GM12864 (cell line): Measurements from ENCODE around the gene CMYA5.

ENCODE experiments used
- DNase-seq: peaks from one replicate; pipeline ENCODE4 v3.0.0-alpha.2; 2011; ENCODE audit warnings: low read depth
- H3K4me3 ChIP-seq: 2 replicates; pipeline ENCODE4 v1.5.1; 2011; ENCODE audit warnings: mild to moderate bottlenecking, low read depth, low read length, control low read depth
- TF ChIP-seq, protein P1 (sequence below): IDR thresholded peaks from 2 replicates; pipeline ENCODE4 v1.5.1; 2011; ENCODE audit warnings: low read depth, mild to moderate bottlenecking, moderate library complexity, low read length, control low read depth, inconsistent platforms; ENCODE audit errors: missing control alignments

The CMYA5 gene

DNA sequence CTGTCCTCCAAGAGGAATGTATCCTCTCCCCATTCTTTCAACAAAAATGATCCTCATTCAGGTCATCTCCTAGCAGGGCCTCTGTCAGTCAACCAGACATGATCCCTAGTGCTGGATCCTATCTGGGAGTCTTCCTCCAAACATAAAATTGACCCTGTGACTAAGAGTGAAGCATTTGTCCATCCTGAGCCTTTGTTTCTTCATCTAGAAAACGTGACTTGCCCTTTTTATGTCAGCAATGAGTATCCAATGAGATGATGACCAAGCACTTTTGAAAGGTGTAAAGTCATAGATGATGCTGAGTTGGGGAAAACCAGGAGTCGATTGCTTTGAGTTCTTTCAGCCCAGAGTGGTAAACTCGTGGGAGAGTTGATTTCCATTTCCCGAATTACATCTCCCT is 143.3 kb downstream of the CMYA5 start:
- TF ChIP-seq, protein P1, sequence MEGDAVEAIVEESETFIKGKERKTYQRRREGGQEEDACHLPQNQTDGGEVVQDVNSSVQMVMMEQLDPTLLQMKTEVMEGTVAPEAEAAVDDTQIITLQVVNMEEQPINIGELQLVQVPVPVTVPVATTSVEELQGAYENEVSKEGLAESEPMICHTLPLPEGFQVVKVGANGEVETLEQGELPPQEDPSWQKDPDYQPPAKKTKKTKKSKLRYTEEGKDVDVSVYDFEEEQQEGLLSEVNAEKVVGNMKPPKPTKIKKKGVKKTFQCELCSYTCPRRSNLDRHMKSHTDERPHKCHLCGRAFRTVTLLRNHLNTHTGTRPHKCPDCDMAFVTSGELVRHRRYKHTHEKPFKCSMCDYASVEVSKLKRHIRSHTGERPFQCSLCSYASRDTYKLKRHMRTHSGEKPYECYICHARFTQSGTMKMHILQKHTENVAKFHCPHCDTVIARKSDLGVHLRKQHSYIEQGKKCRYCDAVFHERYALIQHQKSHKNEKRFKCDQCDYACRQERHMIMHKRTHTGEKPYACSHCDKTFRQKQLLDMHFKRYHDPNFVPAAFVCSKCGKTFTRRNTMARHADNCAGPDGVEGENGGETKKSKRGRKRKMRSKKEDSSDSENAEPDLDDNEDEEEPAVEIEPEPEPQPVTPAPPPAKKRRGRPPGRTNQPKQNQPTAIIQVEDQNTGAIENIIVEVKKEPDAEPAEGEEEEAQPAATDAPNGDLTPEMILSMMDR: no peak
- H3K4me3 ChIP-seq: no peak overlapping the region
- DNase-seq: no peak

GRCh38 chr5:79834098-79834753 is 144.6 kb downstream of the CMYA5 start:
- TF ChIP-seq, protein P1: no peak
- no peak for DNase-seq
- no peak overlapping the region for H3K4me3 ChIP-seq

- TF ChIP-seq, protein P1: no peak
- no peak overlapping the region for H3K4me3 ChIP-seq
- no peak for DNase-seq
Measured at GRCh38 chr5:79834754-79835714, 145.4 kb downstream of the CMYA5 start.

DNA sequence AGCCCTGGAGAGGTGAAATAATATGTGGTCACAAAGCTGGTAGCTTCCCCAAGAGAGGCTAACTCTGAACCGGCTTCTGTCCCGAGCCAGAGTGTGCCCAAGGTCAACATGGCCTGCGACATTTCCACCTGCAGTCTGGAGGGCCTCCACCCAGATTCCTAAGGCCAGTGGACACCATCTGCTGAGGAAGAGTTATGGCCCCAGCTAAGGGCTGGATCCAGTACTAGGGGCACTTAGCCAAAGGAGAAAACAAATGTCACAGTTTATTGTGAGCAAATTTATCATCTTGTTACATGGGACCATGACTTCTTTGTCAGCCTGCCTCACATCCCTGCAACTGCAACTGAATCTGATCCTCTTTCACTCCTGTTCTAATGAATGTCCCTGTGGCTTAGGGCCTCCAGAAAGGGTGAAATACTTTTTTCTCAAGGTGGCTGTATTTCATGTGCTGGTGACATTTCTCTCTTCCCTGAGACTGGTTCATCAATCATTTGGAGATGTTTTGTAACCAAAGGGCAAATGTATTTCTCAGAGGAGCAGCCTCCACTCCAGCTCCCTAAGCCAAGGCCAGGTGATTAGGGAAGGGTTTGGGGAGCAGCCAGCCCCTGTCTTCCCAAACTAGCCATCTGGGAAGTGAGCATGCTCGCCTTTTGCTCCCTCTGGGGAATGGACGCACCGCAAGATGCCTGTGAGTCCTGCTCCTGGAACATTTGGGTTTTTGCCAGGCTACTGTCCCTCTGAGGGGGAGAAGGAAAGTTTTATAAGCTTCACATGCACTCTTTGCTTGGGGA is 148.3 kb downstream of the CMYA5 start:
- H3K4me3 ChIP-seq: no peak overlapping the region
- TF ChIP-seq, protein P1: no peak
- no peak for DNase-seq

- no peak for DNase-seq
- TF ChIP-seq, protein P1: no peak
- H3K4me3 ChIP-seq: no peak overlapping the region
Measured at GRCh38 chr5:79840084-79840990, 150.7 kb downstream of the CMYA5 start.

DNA sequence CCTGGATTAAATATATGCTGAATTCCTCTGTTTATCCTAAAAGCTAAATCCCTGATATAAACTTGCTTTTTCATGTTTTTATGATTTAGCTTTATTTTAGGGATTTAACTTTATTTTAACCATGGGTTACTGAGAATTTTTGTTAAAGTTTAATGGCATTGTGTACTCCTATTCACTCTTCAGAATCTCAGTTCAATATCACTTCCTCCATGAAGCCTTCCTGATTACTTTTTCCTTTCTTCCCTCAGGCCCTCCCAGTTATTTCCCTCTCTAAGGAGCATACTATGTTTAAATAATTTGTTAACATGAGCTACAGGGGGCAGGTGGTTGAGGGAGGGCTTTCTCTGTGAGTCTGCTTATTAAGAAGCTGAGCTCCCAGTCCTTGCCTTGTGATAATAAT is 151.5 kb downstream of the CMYA5 start:
- no peak for DNase-seq
- H3K4me3 ChIP-seq: no peak overlapping the region
- TF ChIP-seq, protein P1: no peak
